HepG2 (cell line): ENCODE results near the gene C11orf21. TPM values are rescaled to one million over a fixed set of nuclear protein-coding genes. Genes with fewer than 3 reads are reported as not detected.

ENCODE experiments used
- ATAC-seq: fragments of 200-7000 bp; cut with Tn5 transposase; 3 replicates; pipeline ENCODE4 v1.9.1; 2020; ENCODE audit warnings: mild to moderate bottlenecking, moderate library complexity
- BruUV-seq: library from RNA; stranded (reverse); fragments of 400-500 nt; replicated peaks from 2 replicates; lab custom pipeline; 2021; lab: Mats Ljungman, UMichigan
- CTCF ChIA-PET: fragments of 300-600 bp; formaldehyde crosslinking; extraction: SDS; loops from one replicate; lab custom pipeline; 2021; ENCODE audit warnings: low total read pairs, inconsistent platforms, low intra/inter-chr PET ratio; lab: Yijun Ruan, JAX
- POLR2A ChIA-PET: fragments of 350-600 bp; sonication (Branson Sonifier 250); formaldehyde crosslinking; loops from one replicate; lab custom pipeline; 2020; ENCODE audit warnings: antibody characterized with exemption, inconsistent platforms; lab: Yijun Ruan, JAX
- DNase-seq: peaks from one replicate; pipeline ENCODE4 v3.0.0-alpha.2; 2015; ENCODE audit warnings: low spot score
- FAIRE-seq: peaks from 3 replicates; lab custom pipeline; 2011; peaks lifted over from hg19 to GRCh38; lab: Jason Lieb, UNC
- H2AFZ ChIP-seq: one replicate; pipeline ENCODE4 v1.6.1; 2011; ENCODE audit warnings: low read length, inconsistent platforms
- H3K27ac ChIP-seq: fragments of 300-600 bp; 3 replicates; pipeline ENCODE4 v1.8.0; 2011; ENCODE audit warnings: mixed run types, mild to moderate bottlenecking, mixed read lengths, low read length, inconsistent platforms; ENCODE audit not compliant: insufficient read depth; ENCODE audit errors: extremely low read length
- H3K27me3 ChIP-seq, 2 experiments: fragments of 200-600 bp in 1 of 2; 2 replicates in 1 of 2; 3 replicates in 1 of 2; pipeline versions ENCODE4 v1.6.0 to v1.8.0; 2011; ENCODE audit warnings: low read length in 2 of 2, mild to moderate bottlenecking in 2 of 2, moderate library complexity in 2 of 2, inconsistent platforms in 1 of 2; ENCODE audit not compliant: insufficient read depth in 2 of 2, control insufficient read depth in 1 of 2
- H3K36me3 ChIP-seq, 2 experiments: fragments of 200-600 bp in 1 of 2; replicated peaks in 1 of 2; 2 replicates in 1 of 2; 3 replicates in 1 of 2; pipeline versions ENCODE4 v1.5.1 to v1.8.0; 2011; ENCODE audit warnings: low read length in 2 of 2, inconsistent platforms in 1 of 2; ENCODE audit not compliant: insufficient read depth in 2 of 2, control insufficient read depth in 1 of 2
- H3K4me1 ChIP-seq: 2 replicates; pipeline ENCODE4 v1.5.1; 2012; ENCODE audit warnings: low read length, inconsistent platforms; ENCODE audit not compliant: insufficient read depth
- H3K4me2 ChIP-seq: 2 replicates; pipeline ENCODE4 v1.6.0; 2011; ENCODE audit warnings: low read depth, low read length, inconsistent platforms
- H3K4me3 ChIP-seq, 3 experiments: fragments of 200-600 bp in 1 of 3; sonication (generic), shearing (Covaris generic) in 1 of 3; replicated peaks in 1 of 3; 2 replicates each; pipeline ENCODE4 v1.5.1; 2011 to 2016; ENCODE audit warnings: low read length in 3 of 3, inconsistent platforms in 2 of 3, low read depth in 2 of 3, mild to moderate bottlenecking in 2 of 3, control low read depth in 1 of 3, mixed read lengths in 1 of 3; ENCODE audit not compliant: insufficient read depth in 1 of 3
- H3K79me2 ChIP-seq: one replicate; pipeline ENCODE4 v1.6.1; 2011; ENCODE audit warnings: low read length, inconsistent platforms; ENCODE audit not compliant: insufficient read depth
- H3K9ac ChIP-seq: 2 replicates; pipeline ENCODE4 v1.6.0; 2011; ENCODE audit warnings: mild to moderate bottlenecking, low read depth, low read length, inconsistent platforms; ENCODE audit not compliant: insufficient read depth
- H3K9me3 ChIP-seq: 2 replicates; pipeline ENCODE4 v1.5.1; 2012; ENCODE audit warnings: mild to moderate bottlenecking, low read length
- H4K20me1 ChIP-seq: 2 replicates; pipeline ENCODE4 v1.6.0; 2011; ENCODE audit warnings: inconsistent platforms, mild to moderate bottlenecking, low read length, moderate library complexity; ENCODE audit not compliant: insufficient read depth
- DNMT1 ChIP-seq: sonication (generic); formaldehyde crosslinking; IDR thresholded peaks from 2 replicates; pipeline ENCODE4 v1.5.1; 2020; ENCODE audit warnings: mild to moderate bottlenecking, missing genetic modification reagents
- DR1 ChIP-seq: sonication (generic); formaldehyde crosslinking; IDR thresholded peaks from 2 replicates; pipeline ENCODE4 v1.8.0; 2021; ENCODE audit warnings: mild to moderate bottlenecking, missing genetic modification reagents, inconsistent platforms
- EED ChIP-seq: sonication (generic); formaldehyde crosslinking; IDR thresholded peaks from 2 replicates; pipeline ENCODE4 v1.5.0; 2020; ENCODE audit warnings: mild to moderate bottlenecking, missing genetic modification reagents
- FOXO1 ChIP-seq: sonication (generic); formaldehyde crosslinking; IDR thresholded peaks from 2 replicates; pipeline ENCODE4 v1.4.0; 2020; ENCODE audit warnings: missing genetic modification reagents
- HES4 ChIP-seq: sonication (generic); formaldehyde crosslinking; IDR thresholded peaks from 2 replicates; pipeline ENCODE4 v1.9.0; 2021; ENCODE audit warnings: mild to moderate bottlenecking, missing genetic modification reagents, borderline replicate concordance
- HNF1A ChIP-seq, 2 experiments: sonication (generic) in 1 of 2; formaldehyde crosslinking in 1 of 2; IDR thresholded peaks; 2 replicates each; pipeline versions ENCODE4 v1.4.0 to v1.6.1; 2016 to 2020; ENCODE audit warnings: borderline replicate concordance in 1 of 2, low read depth in 1 of 2, mild to moderate bottlenecking in 1 of 2, missing genetic modification reagents in 1 of 2
- HOXD1 ChIP-seq: sonication (generic); formaldehyde crosslinking; IDR thresholded peaks from 2 replicates; pipeline ENCODE4 v1.5.0; 2020; ENCODE audit warnings: missing genetic modification reagents
- JARID2 ChIP-seq: sonication (generic); formaldehyde crosslinking; IDR thresholded peaks from 2 replicates; pipeline ENCODE4 v1.8.1; 2023; ENCODE audit warnings: missing genetic modification reagents, inconsistent platforms; ENCODE audit not compliant: insufficient replicate concordance
- RFX3 ChIP-seq: IDR thresholded peaks from 2 replicates; pipeline ENCODE4 v1.6.1; 2016; ENCODE audit warnings: missing biosample characterization, missing genetic modification reagents
- TBL1XR1 ChIP-seq: fragments of 150-350 bp; IDR thresholded peaks from 2 replicates; pipeline ENCODE4 v1.6.1; 2014; ENCODE audit warnings: borderline replicate concordance, low read length; ENCODE audit not compliant: partially characterized antibody
- THAP8 ChIP-seq: sonication (generic); formaldehyde crosslinking; IDR thresholded peaks from 2 replicates; pipeline ENCODE4 v1.5.1; 2020; ENCODE audit warnings: missing genetic modification reagents, mild to moderate bottlenecking, borderline replicate concordance
- ZNF205 ChIP-seq: IDR thresholded peaks from 2 replicates; pipeline ENCODE4 v1.6.1; 2018; ENCODE audit warnings: missing biosample characterization, missing genetic modification reagents
- ZNF564 ChIP-seq: sonication (generic); formaldehyde crosslinking; IDR thresholded peaks from 2 replicates; pipeline ENCODE4 v1.8.1; 2023; ENCODE audit warnings: mild to moderate bottlenecking, missing genetic modification reagents
- WGBS: methylation state at CpG from one replicate; pipeline ENCODE4 v1.1.6; 2017; ENCODE audit warnings: low lambda C conversion rate; 5-methylcytosine and 5-hydroxymethylcytosine counted together
- in situ Hi-C: cut with HindIII; loops from 2 replicates; pipeline ENCODE4 v1.10.0; 2017; ENCODE audit warnings: low pct_unique_long_range_greater_than_20kb; ENCODE audit not compliant: extremely low pct_ligation_motif_present
- intact Hi-C: fragments of 100-400 bp; cut with micrococcal nuclease; formaldehyde crosslinking; loops from one replicate; pipeline ENCODE4 v1.10.0; 2022; ENCODE audit not compliant: unreplicated experiment
- polyA plus RNA-seq, 8 experiments: library from polyadenylated mRNA; depleted of rRNA in 3 of 8; stranded (reverse) in 7 of 8; unstranded in 1 of 8; fragments of >200 nt; fragmentation: Illumina TruSeq in 4 of 8; extraction: Trizol in 4 of 8; gene quantifications; 2 replicates each; pipeline versions ENCODE4 v1.2.1 to v1.2.3, GENCODE V29; 2011 to 2016; ENCODE audit warnings: low read depth in 4 of 8, missing spikeins in 1 of 8, mixed read lengths in 1 of 8; ENCODE audit not compliant: insufficient read depth in 1 of 8
- total RNA-seq, 5 experiments: library from RNA; depleted of rRNA; stranded (reverse); fragments of >200 nt; fragmentation: Illumina TruSeq; extraction: Trizol; gene quantifications; 2 replicates each; pipeline ENCODE4 v1.2.3, GENCODE V29; 2016; ENCODE audit warnings: low read depth in 1 of 5
- TF ChIP-seq, protein P1 (sequence below): IDR thresholded peaks from 2 replicates; pipeline ENCODE4 v1.6.1; 2016; ENCODE audit warnings: low read depth

Gene C11orf21
- total and polyA plus RNA-seq, 2 of the 13 experiments (the other 11 are each of a cell fraction or from before 2014, with no cell fraction given), result 0.08 TPM; not detected in 1

DNA sequence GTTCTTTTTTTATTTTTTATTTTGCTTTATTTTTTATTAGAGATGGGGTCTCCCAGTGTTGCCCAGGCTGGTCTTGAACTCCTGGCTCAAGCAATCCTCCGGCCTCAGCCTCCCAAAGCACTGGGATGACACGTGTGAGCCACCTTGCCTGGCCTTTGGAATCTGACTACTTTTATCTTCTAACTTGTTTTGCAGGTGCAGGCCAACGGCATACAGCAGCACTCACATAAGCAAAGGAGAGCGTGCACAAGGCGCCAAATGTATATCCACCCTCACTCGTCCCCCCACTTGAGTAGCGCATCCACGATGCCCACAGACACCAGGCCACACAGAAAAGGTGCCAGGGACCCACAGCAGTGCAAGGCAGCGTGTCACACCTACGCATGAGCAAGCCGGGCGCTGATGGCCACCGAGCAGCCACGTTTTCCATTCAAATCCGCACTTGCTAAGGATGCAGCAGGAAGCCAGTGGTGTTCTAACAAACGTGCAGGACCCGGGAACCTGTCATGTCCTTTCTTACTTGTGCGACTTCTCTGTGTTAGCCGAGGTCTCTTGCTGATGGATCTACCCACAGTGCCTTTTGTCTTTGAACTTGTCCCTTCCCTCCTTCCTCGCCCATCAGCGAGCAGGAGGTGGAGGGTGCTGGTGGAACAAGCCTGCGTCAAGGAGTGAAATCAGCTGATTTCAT is 37.2 kb downstream of the C11orf21 start (continued):
- TF ChIP-seq HNF1A (IDR thresholded peaks at IDR 0.05; ENCODE audit: low read depth) (no peak), HNF1A (CRISPR knock-in tag; IDR thresholded peaks at IDR 0.05; ENCODE audit: borderline replicate concordance) (no peak), ZNF205 (no peak)
- TF ChIP-seq, all 625 proteins: peak for 0

DNA sequence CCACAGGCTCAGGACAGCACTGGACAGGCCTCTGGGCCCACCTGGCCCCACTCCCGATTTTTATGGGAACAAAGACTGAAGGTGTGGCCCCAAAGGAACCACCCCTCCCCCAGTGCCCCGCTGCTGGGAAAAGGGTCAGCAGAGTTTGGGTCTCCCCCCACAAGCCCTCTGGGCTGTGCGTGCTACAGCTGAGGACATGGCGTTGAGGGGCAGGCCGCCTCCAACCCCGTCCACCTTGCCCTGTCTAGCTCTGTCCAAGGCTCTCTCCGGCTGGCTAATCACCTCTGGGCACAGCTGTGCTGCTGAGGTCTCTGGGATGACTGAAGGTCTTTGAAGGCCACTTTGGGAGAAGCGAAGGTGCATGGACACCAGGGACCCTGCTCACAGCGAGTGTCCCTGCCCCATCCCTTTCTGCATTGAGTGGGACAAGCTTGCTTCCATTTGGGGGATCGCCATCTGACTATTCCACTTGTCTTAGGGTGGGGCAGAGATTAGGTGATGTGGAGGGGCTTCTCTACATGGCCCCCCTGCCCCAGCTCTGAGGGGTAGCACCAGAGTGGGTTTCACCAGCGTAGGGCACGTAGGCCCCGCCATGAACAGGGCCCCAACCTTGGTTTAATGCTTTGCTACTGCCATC is 37.9 kb downstream of the C11orf21 start:
- no peak for FAIRE-seq
- TF ChIP-seq FOXO1 (CRISPR knock-in tag) (no peak), DNMT1 (no peak), EED (CRISPR knock-in tag) (no peak), HES4 (CRISPR knock-in tag) (no peak), HOXD1 (CRISPR knock-in tag) (no peak), DR1 (no peak), THAP8 (CRISPR knock-in tag) (no peak), JARID2 (CRISPR knock-in tag) (no peak), TBL1XR1 (no peak), RFX3 (CRISPR knock-in tag) (no peak), ZNF564 (no peak)
- TF ChIP-seq, protein P1, sequence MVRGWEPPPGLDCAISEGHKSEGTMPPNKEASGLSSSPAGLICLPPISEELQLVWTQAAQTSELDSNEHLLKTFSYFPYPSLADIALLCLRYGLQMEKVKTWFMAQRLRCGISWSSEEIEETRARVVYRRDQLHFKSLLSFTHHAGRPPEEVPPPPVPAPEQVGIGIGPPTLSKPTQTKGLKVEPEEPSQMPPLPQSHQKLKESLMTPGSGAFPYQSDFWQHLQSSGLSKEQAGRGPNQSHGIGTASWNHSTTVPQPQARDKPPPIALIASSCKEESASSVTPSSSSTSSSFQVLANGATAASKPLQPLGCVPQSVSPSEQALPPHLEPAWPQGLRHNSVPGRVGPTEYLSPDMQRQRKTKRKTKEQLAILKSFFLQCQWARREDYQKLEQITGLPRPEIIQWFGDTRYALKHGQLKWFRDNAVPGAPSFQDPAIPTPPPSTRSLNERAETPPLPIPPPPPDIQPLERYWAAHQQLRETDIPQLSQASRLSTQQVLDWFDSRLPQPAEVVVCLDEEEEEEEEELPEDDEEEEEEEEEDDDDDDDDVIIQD, result no peak

More for the DNA sequence above, 37.9 kb downstream of the C11orf21 start:
- no peaks in the 10 kb centered on the region for H3K9me3 ChIP-seq
- H3K27ac ChIP-seq, result no peak overlapping the region
- H4K20me1 ChIP-seq, result no peaks in the 10 kb centered on the region
- in situ Hi-C loops, result no loop called here
- H3K4me2 ChIP-seq, result no peak overlapping the region
- intact Hi-C loops, result loop anchor here (10.0 kb wide), 1 partner anchor 49 kb away; no protein-coding TSS in a partner anchor
- H3K79me2 ChIP-seq, result no peaks in the 10 kb centered on the region
- peaks cover 7 to 68% of the 10 kb centered on the region in 2 experiments; a peak in 4 of 5 replicates for H3K27me3 ChIP-seq
- H3K4me3 ChIP-seq, result no peak overlapping the region
- 55% methylated on average over 10 of the region's 13 CpGs for WGBS
- ChIA-PET CTCF (no interaction called here), POLR2A (no interaction called here)
- DNase-seq (no peak), ATAC-seq (no peak)
- no TSS peak for BruUV-seq
- peaks cover 10% of the 10 kb centered on the region; the same call in 1 of the 2 replicates for H3K4me1 ChIP-seq
- no peak overlapping the region for H3K9ac ChIP-seq
- no peak overlapping the region for H2AFZ ChIP-seq
- no peaks in the 10 kb centered on the region for H3K36me3 ChIP-seq
